Daoy (cell line): ENCODE data around the gene ATP11A. TPM values are rescaled to one million over a fixed set of nuclear protein-coding genes. Genes with fewer than 3 reads are reported as not detected.

Experiments used
- DNase-seq: peaks from one replicate; pipeline ENCODE4 v3.0.0-alpha.2; 2015; ENCODE audit warnings: low read depth
- total RNA-seq: library from RNA; depleted of rRNA; stranded (reverse); fragments of >200 nt; shearing (Covaris generic); gene quantifications from 2 replicates; pipeline ENCODE4 v1.2.3, GENCODE V29; 2014

ATP11A gene
- total RNA-seq, 1 experiment from 2014 or later: 2.0 TPM

DNA sequence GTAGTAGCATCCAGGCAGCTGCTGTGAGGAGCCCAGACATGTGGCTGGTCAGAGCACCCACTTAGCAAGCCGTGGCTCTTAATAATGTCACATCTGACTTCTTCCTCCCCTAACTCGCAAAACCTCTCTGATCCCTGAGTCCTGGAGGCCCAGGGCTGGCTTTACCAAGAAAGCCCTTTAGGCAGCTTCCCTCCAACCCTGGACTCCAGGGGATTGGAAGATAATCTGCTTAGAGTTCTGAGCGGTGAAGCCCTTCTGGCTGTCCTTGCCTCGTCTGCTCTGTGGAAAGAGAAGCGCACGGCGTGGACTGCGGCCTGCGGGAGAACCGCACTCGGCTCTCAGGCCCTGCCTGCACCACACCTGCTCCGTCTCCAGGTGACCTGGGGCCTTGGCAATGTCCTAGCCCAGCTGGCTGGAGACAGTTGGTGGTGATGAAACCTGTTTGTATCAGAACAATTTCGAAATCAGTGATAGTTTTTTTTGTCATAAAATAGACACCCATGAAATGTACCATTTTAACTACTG is 214.7 kb downstream of the ATP11A start:
- DNase-seq: no peak

DNA sequence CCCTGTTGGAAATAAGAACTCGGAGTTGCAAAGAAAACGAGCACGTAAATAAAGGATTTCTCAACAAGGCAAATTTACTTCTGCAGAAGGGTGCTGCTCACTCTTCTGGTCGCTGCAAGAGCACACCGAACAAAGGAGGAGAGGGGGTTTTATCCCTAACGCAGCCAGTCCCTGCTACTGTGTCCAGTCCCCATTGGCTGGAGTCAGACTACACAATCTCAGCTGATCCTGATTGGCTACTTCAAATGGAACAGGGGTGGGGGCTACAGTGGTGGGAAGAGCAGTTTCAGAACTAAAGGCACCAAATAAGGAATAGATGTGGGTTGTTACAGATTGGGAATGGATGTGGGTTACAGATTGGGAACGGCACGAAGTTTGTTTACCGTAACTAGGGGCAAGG is 215.2 kb downstream of the ATP11A start:
- DNase-seq: no peak

DNA sequence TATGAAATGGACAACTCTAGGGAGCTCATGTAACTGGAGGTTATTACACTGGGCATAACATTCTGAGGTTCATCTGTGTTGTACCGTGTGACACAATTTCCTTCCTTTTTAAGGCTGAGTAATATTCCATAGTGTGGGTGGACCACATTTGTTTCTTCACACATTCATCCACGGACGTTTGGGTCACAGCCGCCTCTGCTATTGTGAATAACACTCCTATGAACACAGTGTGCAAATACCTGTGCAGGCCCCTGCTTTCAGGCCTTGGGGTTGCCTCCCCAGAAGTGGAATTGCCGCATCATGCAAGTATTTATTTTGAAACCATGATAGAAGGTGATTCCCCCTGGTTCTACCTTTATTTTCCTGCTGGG is 215.8 kb downstream of the ATP11A start:
- DNase-seq: no peak

GRCh38 chr13:112905990-112906641 is 216.3 kb downstream of the ATP11A start:
- DNase-seq: no peak

DNA sequence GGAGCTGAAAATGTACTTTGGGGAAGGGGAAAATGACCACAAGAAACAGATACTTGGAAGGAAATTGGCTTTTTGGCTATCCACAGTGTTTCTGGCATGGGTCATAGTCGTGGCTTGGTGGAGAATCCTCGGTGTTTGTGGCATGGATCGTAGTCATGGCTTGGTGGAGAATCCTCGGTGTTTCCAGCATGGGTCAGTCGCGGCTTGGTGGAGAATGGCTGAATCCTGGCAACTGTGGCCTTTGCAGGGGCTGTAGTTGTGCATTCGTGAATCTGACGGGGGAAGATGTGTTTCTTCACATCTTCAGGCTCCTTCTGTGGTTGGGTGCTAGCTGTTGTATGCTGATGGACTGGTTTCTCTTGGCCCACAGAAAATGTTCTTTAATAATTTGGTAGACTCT is 217.4 kb downstream of the ATP11A start:
- DNase-seq: no peak

DNA sequence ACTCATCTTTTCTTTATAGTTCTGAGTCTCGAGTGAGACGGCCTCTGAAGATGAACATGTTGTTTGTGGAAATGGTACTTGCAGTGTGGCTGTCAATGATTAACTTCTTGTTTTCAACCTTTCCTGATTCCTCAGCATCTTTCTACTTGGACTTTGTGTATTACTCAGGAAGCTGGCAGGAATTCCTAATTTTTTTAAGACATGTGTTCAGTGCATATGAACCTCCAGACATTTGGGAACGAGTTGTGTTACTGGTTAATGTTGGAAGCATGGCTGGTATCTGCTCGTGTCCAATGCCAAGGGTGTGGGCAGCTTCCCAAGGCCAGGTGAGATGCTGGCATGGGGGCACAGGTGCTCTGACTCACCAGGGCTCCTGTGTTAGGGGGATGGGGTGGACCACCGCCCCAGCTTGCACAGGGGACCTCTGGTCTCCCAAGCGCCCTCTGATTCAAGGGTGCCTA is 218.1 kb downstream of the ATP11A start:
- DNase-seq: no peak

DNA sequence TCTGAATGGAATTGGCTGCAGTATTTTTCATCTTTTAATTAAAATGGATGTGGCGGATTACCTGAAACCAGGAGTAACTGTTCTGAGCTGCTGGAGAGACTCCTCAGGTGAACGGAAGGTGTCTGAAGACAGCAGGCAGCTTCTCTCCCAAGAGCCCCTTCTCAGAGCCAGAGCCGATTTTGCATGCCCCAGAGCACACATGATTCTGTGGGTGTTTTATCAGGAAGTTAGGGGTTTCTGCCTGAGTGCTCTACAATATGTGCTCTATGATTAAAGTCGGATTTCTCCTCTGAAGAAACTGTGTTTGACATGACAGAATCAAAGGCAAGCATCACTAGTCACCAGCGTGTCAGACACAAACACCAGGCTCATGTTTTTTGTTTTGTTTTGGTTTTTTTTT is 218.5 kb downstream of the ATP11A start:
- DNase-seq: no peak

- no peak for DNase-seq
Measured at GRCh38 chr13:112910016-112910415, 220.2 kb downstream of the ATP11A start.

DNA sequence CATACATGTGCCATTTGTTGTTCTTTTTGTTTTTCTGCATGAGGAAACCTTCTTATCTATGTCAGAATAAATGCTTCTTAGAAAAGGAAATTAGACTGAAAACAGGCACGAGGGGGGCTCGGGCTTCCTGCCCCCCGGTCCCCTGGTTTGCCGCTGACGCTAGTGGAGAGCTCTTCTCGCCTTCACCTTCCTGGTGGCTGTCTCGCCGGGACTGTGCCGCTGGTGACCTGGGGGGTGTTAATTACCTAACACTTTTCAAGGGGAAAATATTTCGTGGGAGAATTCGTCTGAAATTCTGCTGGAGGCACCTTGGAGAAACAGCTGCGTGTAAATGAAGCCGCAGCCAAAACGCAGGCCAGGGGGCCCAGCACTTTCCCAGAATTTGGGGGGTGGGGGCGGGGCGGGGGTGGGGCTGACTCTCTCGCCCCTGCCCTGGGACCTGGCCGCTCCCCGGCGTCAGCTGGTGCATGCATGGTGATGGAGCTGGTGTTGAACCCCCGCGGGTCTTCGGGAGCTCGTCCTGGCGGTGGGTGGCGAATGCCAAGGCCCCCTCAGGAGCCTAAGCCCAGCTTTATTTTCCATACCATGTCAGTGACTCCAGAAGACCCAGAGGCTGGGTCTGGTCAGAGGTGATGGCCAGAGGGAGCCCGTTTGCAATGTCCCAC is 220.9 kb downstream of the ATP11A start:
- no peak for DNase-seq

DNA sequence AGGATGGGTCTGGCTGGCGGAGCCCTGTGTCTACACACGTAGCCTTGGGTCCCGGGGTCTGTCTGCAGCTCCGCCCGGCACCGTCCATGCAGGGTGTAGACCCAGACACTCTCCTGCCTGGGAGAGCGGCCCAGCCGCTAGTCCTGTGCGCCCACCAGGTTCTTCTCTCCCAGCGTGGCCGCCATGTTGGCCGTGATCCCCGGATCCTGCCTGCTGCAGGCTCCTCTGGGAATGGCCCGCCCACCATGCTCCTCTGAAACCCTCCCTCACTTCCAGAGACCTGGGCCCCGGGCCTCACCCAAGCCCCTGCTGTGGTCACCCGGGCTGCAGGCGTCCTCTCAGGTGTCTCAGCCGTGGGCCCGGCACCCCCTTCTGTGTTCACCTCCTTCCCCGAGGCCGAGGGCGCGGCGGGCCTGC is 221.5 kb downstream of the ATP11A start:
- no peak for DNase-seq

DNA sequence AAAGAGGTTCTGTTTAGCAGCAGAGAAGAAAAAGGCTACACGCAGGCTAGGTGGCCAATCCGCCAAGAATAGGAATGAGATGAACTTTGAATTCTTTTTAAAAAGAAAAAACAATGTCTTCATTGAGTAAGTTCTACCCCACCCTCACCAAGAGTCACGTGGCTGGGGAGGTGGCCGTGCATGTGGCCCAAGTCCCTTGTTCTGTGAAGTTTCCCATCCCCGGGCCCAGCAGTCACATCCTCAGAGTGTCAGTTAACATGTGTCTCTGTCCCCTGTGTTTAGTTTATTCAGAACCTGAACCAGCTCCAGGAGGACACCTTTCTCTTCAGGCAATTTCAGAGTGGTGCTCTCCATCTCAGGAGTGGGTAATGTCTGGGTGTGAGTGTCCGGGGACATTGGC is 222.0 kb downstream of the ATP11A start:
- no peak for DNase-seq

GRCh38 chr13:112912726-112913440 is 223.0 kb downstream of the ATP11A start:
- no peak for DNase-seq

DNA sequence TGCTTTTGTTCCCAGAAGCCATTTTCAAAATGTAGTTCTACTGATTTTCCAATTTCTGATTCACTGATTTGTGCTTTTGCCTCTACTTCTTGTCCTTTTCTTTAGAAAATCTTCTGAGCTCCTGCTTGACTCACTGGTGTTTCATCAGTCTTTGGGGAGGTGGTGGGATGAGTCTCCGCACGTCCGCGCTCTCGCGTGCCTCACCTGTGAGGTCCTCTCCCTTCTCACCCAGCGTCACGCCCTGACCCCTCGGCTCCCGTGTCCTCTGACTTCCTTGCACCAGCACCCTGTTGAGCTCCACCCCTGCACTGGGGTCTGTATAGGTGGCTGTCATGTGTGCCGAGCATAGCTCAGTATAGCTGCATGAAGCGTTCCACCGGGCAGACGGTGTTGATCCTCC is 226.5 kb downstream of the ATP11A start:
- no peak for DNase-seq

DNA sequence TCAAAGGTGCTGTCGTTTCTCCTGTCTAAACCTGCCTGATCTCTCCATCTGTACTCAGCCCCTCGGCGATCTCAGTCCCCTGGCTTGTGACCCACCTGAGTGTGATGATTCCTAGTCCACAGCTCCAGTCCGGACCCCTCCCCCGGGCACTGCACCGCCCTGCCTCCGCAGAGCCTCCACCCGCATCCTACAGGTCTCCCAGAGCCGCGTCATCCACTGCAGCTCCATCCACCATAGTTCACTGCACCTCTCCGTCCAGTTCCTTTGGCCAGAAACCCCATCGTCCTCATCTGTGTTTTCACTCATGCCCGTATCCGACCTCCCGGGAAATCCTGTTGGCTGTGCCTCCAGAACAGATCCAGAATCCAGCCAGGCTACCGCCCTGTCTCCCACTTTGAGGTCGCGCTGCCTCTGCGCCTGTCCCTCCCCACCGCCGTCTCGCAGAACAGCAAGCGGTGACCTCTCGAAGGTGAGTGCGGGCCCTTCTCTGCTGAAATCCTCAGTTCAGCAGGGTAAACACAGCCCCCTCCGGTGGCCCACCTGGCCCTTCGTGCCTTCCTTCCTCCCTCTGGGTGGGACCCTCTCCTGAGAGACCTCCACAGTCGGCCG is 227.3 kb downstream of the ATP11A start:
- DNase-seq: no peak

GRCh38 chr13:112917737-112918136 is 227.9 kb downstream of the ATP11A start:
- no peak for DNase-seq

DNA sequence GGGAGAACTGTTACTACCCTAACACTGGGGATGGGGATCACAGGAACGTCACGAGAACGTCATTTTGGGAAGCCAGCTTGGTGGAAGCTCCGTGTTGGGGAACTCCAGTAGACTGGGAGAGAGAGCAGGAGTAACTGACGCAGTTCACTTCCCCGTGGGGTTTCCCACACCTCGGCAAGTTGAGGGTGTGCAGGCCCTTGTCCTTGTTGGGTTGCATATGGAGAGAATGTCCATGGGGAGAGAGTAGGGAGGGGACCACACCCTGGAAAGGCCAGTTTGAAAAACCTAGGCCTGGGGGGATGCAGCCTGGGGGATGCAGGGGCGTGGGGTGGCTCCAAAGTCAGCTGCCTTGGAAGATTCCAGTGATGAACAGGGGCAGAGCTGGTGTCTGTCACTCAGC is 228.4 kb downstream of the ATP11A start:
- no peak for DNase-seq

- no peak for DNase-seq
Measured at GRCh38 chr13:112918746-112919145, 228.9 kb downstream of the ATP11A start.

GRCh38 chr13:112923962-112924361 is 234.1 kb downstream of the ATP11A start:
- DNase-seq: no peak

GRCh38 chr13:112924365-112924764 is 234.5 kb downstream of the ATP11A start:
- DNase-seq: no peak

- DNase-seq: no peak
Measured at GRCh38 chr13:112926003-112926402, 236.2 kb downstream of the ATP11A start.

DNA sequence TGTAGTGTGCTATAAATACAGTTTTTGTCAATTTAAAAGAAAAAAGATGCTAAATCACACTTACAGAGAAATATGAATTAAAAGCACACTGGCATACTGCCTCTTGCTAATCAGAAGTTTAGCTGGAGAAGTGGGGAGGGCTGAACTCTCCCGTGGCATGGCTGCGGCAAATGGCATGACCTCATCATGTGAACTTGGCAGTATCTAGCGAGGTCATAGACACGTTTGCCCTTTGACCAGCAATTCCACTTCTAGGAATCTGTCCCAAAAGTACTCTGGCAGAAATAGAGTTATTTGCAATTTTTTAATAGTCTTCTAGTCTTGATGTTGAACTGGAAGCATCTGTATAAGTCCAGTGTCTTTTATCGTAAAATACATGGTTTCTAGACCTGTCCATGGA is 237.2 kb downstream of the ATP11A start:
- no peak for DNase-seq
